HL-60 (cell line): ENCODE results near the gene SPI1.

Source experiments
- DNase-seq, 2 experiments: peaks; one replicate each; pipeline ENCODE4 v3.0.0-alpha.2; 2010 to 2020; ENCODE audit warnings: low read depth in 1 of 2, low spot score in 1 of 2
- H3K27ac ChIP-seq: fragments of 250-450 bp; sonication (Bioruptor Pico); replicated peaks from 2 replicates; pipeline ENCODE4 v1.5.1; 2020; ENCODE audit warnings: mild to moderate bottlenecking, moderate library complexity
- H3K27me3 ChIP-seq: fragments of 250-450 bp; sonication (Bioruptor Pico); 2 replicates; pipeline ENCODE4 v1.5.1; 2021; ENCODE audit warnings: mild to moderate bottlenecking, moderate library complexity; ENCODE audit not compliant: insufficient read depth, poor library complexity, severe bottlenecking
- H3K4me3 ChIP-seq: replicated peaks from 2 replicates; pipeline ENCODE4 v1.5.1; 2011; ENCODE audit warnings: mild to moderate bottlenecking, control low read depth, low read length; ENCODE audit not compliant: insufficient read depth
- GABPA ChIP-seq: IDR thresholded peaks from 2 replicates; pipeline ENCODE4 v1.6.1; 2012; ENCODE audit warnings: low read depth
- POLR2AphosphoS5 ChIP-seq: IDR thresholded peaks from 2 replicates; pipeline ENCODE4 v1.6.1; 2012; ENCODE audit warnings: low read depth
- SPI1 ChIP-seq: IDR thresholded peaks from 2 replicates; pipeline ENCODE4 v1.6.1; 2012; ENCODE audit warnings: low read depth, mild to moderate bottlenecking, borderline replicate concordance
- long read RNA-seq: library from polyadenylated mRNA; unstranded; transcript quantifications from one replicate; pipeline ENCODE4 v2.0.0, GENCODE V29; 2020
- TF ChIP-seq, protein P1 (sequence below): IDR thresholded peaks from 2 replicates; pipeline ENCODE4 v1.6.1; 2012; ENCODE audit warnings: low read depth; ENCODE audit not compliant: insufficient replicate concordance
- TF ChIP-seq, protein P2 (sequence below): IDR thresholded peaks from one replicate; pipeline ENCODE4 v1.5.1; 2011; ENCODE audit warnings: low read length, control low read depth, inconsistent platforms; ENCODE audit not compliant: insufficient read depth

SPI1 gene
- long read RNA-seq, transcript SPI1-202 (5 exons, 1,403 nt): major isoform, 5 of 12 reads
- long read RNA-seq, partial matches to known transcripts: 1 of 12 reads
- long read RNA-seq, other reads (novel, unspliced or antisense): 4 of 12 reads

DNA sequence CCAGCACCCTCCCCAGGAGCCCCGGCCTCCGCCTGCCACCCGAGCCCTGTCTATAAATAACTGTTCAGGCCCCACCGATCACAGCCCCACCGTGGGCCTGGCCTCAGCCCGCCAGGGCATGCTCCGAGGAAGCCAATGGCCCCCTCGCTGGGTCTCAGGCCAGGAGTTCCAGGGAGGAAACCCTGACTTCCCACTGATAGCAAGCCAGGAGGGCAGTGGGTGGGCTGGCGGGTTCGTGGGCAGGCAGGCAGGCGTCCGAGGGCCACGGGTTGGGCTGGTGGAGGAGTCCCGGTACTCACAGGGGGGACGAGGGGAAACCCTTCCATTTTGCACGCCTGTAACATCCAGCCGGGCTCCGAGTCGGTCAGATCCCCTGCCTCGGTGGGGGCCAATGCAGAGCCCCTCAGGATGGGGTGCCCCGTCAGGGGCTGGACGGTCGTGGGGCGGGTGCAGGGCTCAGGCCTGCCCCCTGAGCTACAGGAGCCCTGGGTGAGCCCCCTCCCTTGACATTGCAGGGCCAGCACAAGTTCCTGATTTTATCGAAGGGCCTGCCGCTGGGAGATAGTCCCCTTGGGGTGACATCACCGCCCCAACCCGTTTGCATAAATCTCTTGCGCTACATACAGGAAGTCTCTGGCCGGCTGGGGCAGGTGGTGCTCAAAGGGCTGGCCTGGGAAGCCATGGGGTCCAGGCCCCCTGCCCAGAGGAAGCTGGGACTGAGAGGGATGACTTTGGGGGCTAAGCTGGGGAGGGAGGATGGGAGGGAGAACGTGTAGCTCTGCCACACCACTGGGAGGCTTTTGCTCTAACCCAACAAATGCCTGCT lies at the start of gene SPI1:
TSS of gene SPI1 (minus strand) at position 538 of the 826 bp plus-strand sequence. CDS start at position 344, 194 bp downstream.
- Histone ChIP-seq H3K4me3 (peak within 1 kb of the TSS; percentile 80), H3K27ac (peak within 1 kb of the TSS; percentile 100), H3K27me3 (no peaks in the 10 kb centered on the region)
- TF ChIP-seq, protein P1, sequence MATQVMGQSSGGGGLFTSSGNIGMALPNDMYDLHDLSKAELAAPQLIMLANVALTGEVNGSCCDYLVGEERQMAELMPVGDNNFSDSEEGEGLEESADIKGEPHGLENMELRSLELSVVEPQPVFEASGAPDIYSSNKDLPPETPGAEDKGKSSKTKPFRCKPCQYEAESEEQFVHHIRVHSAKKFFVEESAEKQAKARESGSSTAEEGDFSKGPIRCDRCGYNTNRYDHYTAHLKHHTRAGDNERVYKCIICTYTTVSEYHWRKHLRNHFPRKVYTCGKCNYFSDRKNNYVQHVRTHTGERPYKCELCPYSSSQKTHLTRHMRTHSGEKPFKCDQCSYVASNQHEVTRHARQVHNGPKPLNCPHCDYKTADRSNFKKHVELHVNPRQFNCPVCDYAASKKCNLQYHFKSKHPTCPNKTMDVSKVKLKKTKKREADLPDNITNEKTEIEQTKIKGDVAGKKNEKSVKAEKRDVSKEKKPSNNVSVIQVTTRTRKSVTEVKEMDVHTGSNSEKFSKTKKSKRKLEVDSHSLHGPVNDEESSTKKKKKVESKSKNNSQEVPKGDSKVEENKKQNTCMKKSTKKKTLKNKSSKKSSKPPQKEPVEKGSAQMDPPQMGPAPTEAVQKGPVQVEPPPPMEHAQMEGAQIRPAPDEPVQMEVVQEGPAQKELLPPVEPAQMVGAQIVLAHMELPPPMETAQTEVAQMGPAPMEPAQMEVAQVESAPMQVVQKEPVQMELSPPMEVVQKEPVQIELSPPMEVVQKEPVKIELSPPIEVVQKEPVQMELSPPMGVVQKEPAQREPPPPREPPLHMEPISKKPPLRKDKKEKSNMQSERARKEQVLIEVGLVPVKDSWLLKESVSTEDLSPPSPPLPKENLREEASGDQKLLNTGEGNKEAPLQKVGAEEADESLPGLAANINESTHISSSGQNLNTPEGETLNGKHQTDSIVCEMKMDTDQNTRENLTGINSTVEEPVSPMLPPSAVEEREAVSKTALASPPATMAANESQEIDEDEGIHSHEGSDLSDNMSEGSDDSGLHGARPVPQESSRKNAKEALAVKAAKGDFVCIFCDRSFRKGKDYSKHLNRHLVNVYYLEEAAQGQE: peak; percentile 47
- TF ChIP-seq, protein P2, sequence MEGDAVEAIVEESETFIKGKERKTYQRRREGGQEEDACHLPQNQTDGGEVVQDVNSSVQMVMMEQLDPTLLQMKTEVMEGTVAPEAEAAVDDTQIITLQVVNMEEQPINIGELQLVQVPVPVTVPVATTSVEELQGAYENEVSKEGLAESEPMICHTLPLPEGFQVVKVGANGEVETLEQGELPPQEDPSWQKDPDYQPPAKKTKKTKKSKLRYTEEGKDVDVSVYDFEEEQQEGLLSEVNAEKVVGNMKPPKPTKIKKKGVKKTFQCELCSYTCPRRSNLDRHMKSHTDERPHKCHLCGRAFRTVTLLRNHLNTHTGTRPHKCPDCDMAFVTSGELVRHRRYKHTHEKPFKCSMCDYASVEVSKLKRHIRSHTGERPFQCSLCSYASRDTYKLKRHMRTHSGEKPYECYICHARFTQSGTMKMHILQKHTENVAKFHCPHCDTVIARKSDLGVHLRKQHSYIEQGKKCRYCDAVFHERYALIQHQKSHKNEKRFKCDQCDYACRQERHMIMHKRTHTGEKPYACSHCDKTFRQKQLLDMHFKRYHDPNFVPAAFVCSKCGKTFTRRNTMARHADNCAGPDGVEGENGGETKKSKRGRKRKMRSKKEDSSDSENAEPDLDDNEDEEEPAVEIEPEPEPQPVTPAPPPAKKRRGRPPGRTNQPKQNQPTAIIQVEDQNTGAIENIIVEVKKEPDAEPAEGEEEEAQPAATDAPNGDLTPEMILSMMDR: no peak
- TF ChIP-seq GABPA: 0 out of 2 replicates have a peak, but pooled peaks have one; percentile 36
- peak; percentile 81 for TF ChIP-seq POLR2AphosphoS5
- TF ChIP-seq SPI1: peak; percentile 72; the same call in 1 of the 2 replicates
- peak in 1 of 2 experiments; percentile 97 for DNase-seq

DNA sequence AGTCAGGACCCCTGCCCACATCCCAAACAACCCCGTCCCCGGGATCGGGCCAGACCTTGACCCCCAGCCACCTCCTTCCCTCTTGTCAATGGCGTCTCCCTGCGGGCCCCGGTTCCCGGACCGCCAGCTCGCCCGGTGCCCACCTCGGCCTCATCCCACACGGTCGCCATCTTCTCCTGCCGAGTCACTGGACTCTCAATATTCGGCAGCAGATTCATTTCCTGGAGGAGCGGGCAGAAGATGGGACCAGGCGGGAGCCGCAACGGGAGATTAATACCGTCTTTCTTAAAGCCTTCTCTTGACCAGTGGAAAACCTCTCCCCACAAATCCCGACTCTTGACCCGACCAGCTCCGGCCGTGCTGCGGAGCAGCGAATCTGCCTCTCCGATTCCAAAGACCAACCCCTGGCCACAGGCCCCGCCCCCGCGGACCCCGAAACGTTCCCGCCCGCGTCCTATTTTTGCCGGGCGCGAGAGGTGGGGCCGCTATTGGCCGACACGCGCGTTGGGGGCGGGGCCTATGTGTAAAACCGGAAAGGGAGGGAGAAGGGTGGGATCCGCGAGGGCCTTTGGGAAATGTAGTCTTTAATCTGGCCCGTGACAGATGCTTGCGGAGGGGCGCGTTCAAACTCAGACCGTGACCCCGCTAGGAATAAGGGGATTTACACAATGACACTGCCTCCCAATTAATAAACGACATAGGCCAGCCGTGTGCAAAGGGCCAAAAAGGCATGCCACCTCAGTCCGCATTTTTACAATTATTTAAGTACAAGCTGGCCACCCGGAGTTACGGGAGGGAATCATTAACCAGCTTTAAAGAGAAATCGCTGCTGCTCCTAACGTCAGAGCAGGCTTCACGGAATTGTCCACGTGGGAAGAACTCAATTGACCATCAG lies 48.0 kb upstream of the SPI1 start, which contains the start of gene PSMC3:
TSS of gene PSMC3 (minus strand) at position 378 of the 895 bp plus-strand sequence. CDS start at position 218, 160 bp downstream.
- DNase-seq: peak; percentile 80 to 97
- H3K4me3 ChIP-seq: peak within 1 kb of the TSS; percentile 97
- H3K27me3 ChIP-seq: no peaks in the 10 kb centered on the region
- H3K27ac ChIP-seq: peak within 1 kb of the TSS; percentile 99
- TF ChIP-seq GABPA (peak; percentile 82), POLR2AphosphoS5 (peak; percentile 83; the same call in 1 of the 2 replicates), SPI1 (no peak)
- TF ChIP-seq, protein P1: peak; percentile 77
- TF ChIP-seq, protein P2: no peak

DNA sequence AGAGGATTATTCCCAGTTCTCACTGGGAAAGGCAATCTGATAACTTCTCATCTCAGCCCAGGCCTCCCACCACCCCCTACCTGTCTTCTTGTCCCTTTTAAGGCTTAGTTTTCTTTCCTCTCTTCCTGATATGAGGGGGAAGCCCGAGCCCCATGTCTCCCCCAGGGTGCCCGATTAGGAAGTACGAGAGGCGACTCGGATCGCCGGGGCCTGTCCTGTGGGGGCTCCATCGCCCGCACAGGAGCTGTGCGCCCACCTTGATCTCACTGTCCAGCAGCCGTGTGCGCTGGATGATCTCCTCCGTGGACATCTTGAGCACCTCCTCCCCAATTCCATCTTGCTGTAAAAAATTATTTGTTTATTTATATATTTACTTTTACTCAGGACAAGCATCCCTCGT lies 47.3 kb upstream of the SPI1 start:
- Histone ChIP-seq H3K27me3 (no peaks in the 10 kb centered on the region), H3K4me3 (peak overlapping the region; percentile 97), H3K27ac (peak overlapping the region; percentile 99)
- TF ChIP-seq, protein P1: no peak
- no peak for TF ChIP-seq GABPA
- TF ChIP-seq POLR2AphosphoS5: no peak
- TF ChIP-seq, protein P2: no peak
- TF ChIP-seq SPI1: no peak
- DNase-seq: no peak
